Duodenal mucosa (tissue), 2 donors: ENCODE results near the gene CCDC182.

Experiments
- H3K27ac ChIP-seq: one replicate; pipeline ENCODE4 v1.7.0; 2013; ENCODE audit warnings: low read depth, low read length
- H3K27me3 ChIP-seq, 2 donors: one replicate each; pipeline ENCODE4 v1.7.0; 2013; ENCODE audit warnings: low read length in 2 of 2, control low read depth in 1 of 2; ENCODE audit not compliant: insufficient read depth in 2 of 2, control insufficient read depth in 1 of 2
- H3K36me3 ChIP-seq, 2 donors: one replicate each; pipeline ENCODE4 v1.7.0; 2013; ENCODE audit warnings: low read length in 2 of 2, control low read depth in 1 of 2; ENCODE audit not compliant: insufficient read depth in 2 of 2, control insufficient read depth in 1 of 2
- H3K4me1 ChIP-seq, 2 donors: one replicate each; pipeline ENCODE4 v1.7.0; 2013; ENCODE audit warnings: low read length in 2 of 2, control low read depth in 1 of 2; ENCODE audit not compliant: insufficient read depth in 2 of 2, control insufficient read depth in 1 of 2
- H3K4me3 ChIP-seq, 2 donors: one replicate each; pipeline ENCODE4 v1.7.0; 2013; ENCODE audit warnings: low read length in 2 of 2, low read depth in 1 of 2
- H3K9ac ChIP-seq, 2 donors: one replicate each; pipeline ENCODE4 v1.7.0; 2013; ENCODE audit warnings: low read length in 2 of 2, low read depth in 1 of 2
- H3K9me3 ChIP-seq, 2 donors: one replicate each; pipeline ENCODE4 v1.7.0; 2013; ENCODE audit warnings: low read length in 2 of 2, control low read depth in 1 of 2; ENCODE audit not compliant: control insufficient read depth in 1 of 2

Gene CCDC182

GRCh38 chr17:57730026-57730701, 14.9 kb downstream of the CCDC182 start:
- Histone ChIP-seq H3K36me3 (no peaks in the 10 kb centered on the region), H3K27ac (no peak overlapping the region), H3K27me3 (no peaks in the 10 kb centered on the region), H3K4me3 (no peak overlapping the region), H3K9me3 (no peaks in the 10 kb centered on the region), H3K4me1 (no peaks in the 10 kb centered on the region), H3K9ac (no peak overlapping the region)

GRCh38 chr17:57727630-57728175, 17.4 kb downstream of the CCDC182 start:
- no peaks in the 10 kb centered on the region for H3K36me3 ChIP-seq
- no peak overlapping the region for H3K4me3 ChIP-seq
- no peak overlapping the region for H3K9ac ChIP-seq
- no peaks in the 10 kb centered on the region for H3K4me1 ChIP-seq
- H3K9me3 ChIP-seq, result no peaks in the 10 kb centered on the region
- H3K27ac ChIP-seq, result no peak overlapping the region
- no peaks in the 10 kb centered on the region for H3K27me3 ChIP-seq

- Histone ChIP-seq H3K9me3 (no peaks in the 10 kb centered on the region), H3K4me1 (no peaks in the 10 kb centered on the region), H3K27ac (no peak overlapping the region), H3K9ac (no peak overlapping the region), H3K36me3 (no peaks in the 10 kb centered on the region), H3K27me3 (no peaks in the 10 kb centered on the region), H3K4me3 (no peak overlapping the region)
Observed at GRCh38 chr17:57726838-57727237, 18.3 kb downstream of the CCDC182 start.

- Histone ChIP-seq H3K27me3 (no peaks in the 10 kb centered on the region), H3K27ac (no peak overlapping the region), H3K36me3 (no peaks in the 10 kb centered on the region), H3K4me3 (no peak overlapping the region), H3K9ac (no peak overlapping the region), H3K9me3 (no peaks in the 10 kb centered on the region), H3K4me1 (no peaks in the 10 kb centered on the region)
Observed at GRCh38 chr17:57726213-57726790, 18.8 kb downstream of the CCDC182 start.

GRCh38 chr17:57724729-57725125, 20.4 kb downstream of the CCDC182 start:
- Histone ChIP-seq H3K4me1 (no peaks in the 10 kb centered on the region), H3K9me3 (no peaks in the 10 kb centered on the region), H3K4me3 (no peak overlapping the region), H3K36me3 (no peaks in the 10 kb centered on the region), H3K27me3 (no peaks in the 10 kb centered on the region), H3K9ac (no peak overlapping the region), H3K27ac (no peak overlapping the region)

- H3K9me3 ChIP-seq, result no peaks in the 10 kb centered on the region
- no peak overlapping the region for H3K4me3 ChIP-seq
- H3K27ac ChIP-seq, result no peak overlapping the region
- H3K9ac ChIP-seq, result no peak overlapping the region
- no peaks in the 10 kb centered on the region for H3K27me3 ChIP-seq
- no peaks in the 10 kb centered on the region for H3K4me1 ChIP-seq
- H3K36me3 ChIP-seq, result no peaks in the 10 kb centered on the region
Observed at GRCh38 chr17:57724026-57724728, 20.9 kb downstream of the CCDC182 start.

GRCh38 chr17:57723427-57724025, 21.6 kb downstream of the CCDC182 start:
- Histone ChIP-seq H3K4me1 (no peaks in the 10 kb centered on the region), H3K27ac (no peak overlapping the region), H3K9ac (no peak overlapping the region), H3K9me3 (no peaks in the 10 kb centered on the region), H3K27me3 (no peaks in the 10 kb centered on the region), H3K4me3 (no peak overlapping the region), H3K36me3 (no peaks in the 10 kb centered on the region)

GRCh38 chr17:57722704-57723043, 22.4 kb downstream of the CCDC182 start:
- Histone ChIP-seq H3K4me1 (no peaks in the 10 kb centered on the region), H3K36me3 (no peaks in the 10 kb centered on the region), H3K27ac (no peak overlapping the region), H3K9me3 (no peaks in the 10 kb centered on the region), H3K9ac (no peak overlapping the region), H3K4me3 (no peak overlapping the region), H3K27me3 (no peaks in the 10 kb centered on the region)

- no peak overlapping the region for H3K27ac ChIP-seq
- H3K9ac ChIP-seq, result no peak overlapping the region
- H3K9me3 ChIP-seq, result no peaks in the 10 kb centered on the region
- no peaks in the 10 kb centered on the region for H3K36me3 ChIP-seq
- H3K4me1 ChIP-seq, result no peaks in the 10 kb centered on the region
- H3K27me3 ChIP-seq, result no peaks in the 10 kb centered on the region
- H3K4me3 ChIP-seq, result no peak overlapping the region
Observed at GRCh38 chr17:57721967-57722703, 23.0 kb downstream of the CCDC182 start.
